Keratinocyte (primary cell): ENCODE data around the gene JAKMIP1. TPM values are rescaled to one million over a fixed set of nuclear protein-coding genes. Genes with fewer than 3 reads are reported as not detected.

Experiments
- DNase-seq: peaks from one replicate; pipeline ENCODE4 v3.0.0-alpha.2; 2011; ENCODE audit warnings: low read depth, missing footprints, low spot score
- FAIRE-seq: peaks from 2 replicates; lab custom pipeline; 2011; peaks lifted over from hg19 to GRCh38; lab: Jason Lieb, UNC
- H2AFZ ChIP-seq: 2 replicates; pipeline ENCODE4 v1.6.0; 2012; ENCODE audit warnings: low read length, control low read depth, inconsistent platforms; ENCODE audit not compliant: control insufficient read depth
- H3K27ac ChIP-seq: 2 replicates; pipeline ENCODE4 v1.5.1; 2011; ENCODE audit warnings: low read length; ENCODE audit not compliant: control insufficient read depth, insufficient read depth
- H3K27me3 ChIP-seq: 3 replicates; pipeline ENCODE4 v1.6.0; 2011; ENCODE audit warnings: low read length; ENCODE audit not compliant: control insufficient read depth, insufficient read depth; ENCODE audit errors: extremely low read depth
- H3K36me3 ChIP-seq, 2 experiments: 2 replicates in 1 of 2; 3 replicates in 1 of 2; pipeline ENCODE4 v1.5.1; 2011; ENCODE audit warnings: low read length in 2 of 2, mild to moderate bottlenecking in 1 of 2; ENCODE audit not compliant: control insufficient read depth in 2 of 2, insufficient read depth in 2 of 2; ENCODE audit errors: extremely low read depth in 1 of 2
- H3K4me1 ChIP-seq: 3 replicates; pipeline ENCODE4 v1.5.1; 2011; ENCODE audit warnings: low read length; ENCODE audit not compliant: control insufficient read depth, insufficient read depth; ENCODE audit errors: extremely low read depth
- H3K4me2 ChIP-seq: 3 replicates; pipeline ENCODE4 v1.6.0; 2011; ENCODE audit warnings: low read depth, low read length; ENCODE audit not compliant: control insufficient read depth, insufficient read depth; ENCODE audit errors: extremely low read depth
- H3K4me3 ChIP-seq, 3 experiments: fragments of 200-600 bp in 1 of 3; sonication (generic) in 1 of 3; 2 replicates in 2 of 3; 3 replicates in 1 of 3; pipeline ENCODE4 v1.5.1; 2011 to 2016; ENCODE audit warnings: low read length in 3 of 3, mild to moderate bottlenecking in 3 of 3, control low read depth in 2 of 3, inconsistent platforms in 1 of 3, low read depth in 1 of 3, mixed read lengths in 1 of 3, mixed run types in 1 of 3, moderate library complexity in 1 of 3; ENCODE audit not compliant: control insufficient read depth in 2 of 3, insufficient read depth in 2 of 3; ENCODE audit errors: extremely low read depth in 1 of 3
- H3K79me2 ChIP-seq: 2 replicates; pipeline ENCODE4 v1.6.0; 2012; ENCODE audit warnings: low read length; ENCODE audit not compliant: control insufficient read depth, insufficient read depth
- H3K9ac ChIP-seq: 3 replicates; pipeline ENCODE4 v1.6.0; 2011; ENCODE audit warnings: low read length; ENCODE audit not compliant: control insufficient read depth, insufficient read depth; ENCODE audit errors: extremely low read depth
- H3K9me1 ChIP-seq: 3 replicates; pipeline ENCODE4 v1.6.0; 2011; ENCODE audit warnings: low read length; ENCODE audit not compliant: control insufficient read depth, insufficient read depth; ENCODE audit errors: extremely low read depth
- H3K9me3 ChIP-seq: 2 replicates; pipeline ENCODE4 v1.5.1; 2012; ENCODE audit warnings: low read depth, low read length; ENCODE audit not compliant: control insufficient read depth
- H4K20me1 ChIP-seq: 3 replicates; pipeline ENCODE4 v1.6.0; 2011; ENCODE audit warnings: low read length; ENCODE audit not compliant: control insufficient read depth, insufficient read depth; ENCODE audit errors: extremely low read depth
- CTCF ChIP-seq, 3 experiments: IDR thresholded peaks in 1 of 3; conservative IDR thresholded peaks in 1 of 3; optimal IDR thresholded peaks in 1 of 3; 2 replicates in 2 of 3; 3 replicates in 1 of 3; pipeline versions ENCODE3 to v1.5.1; 2011; ENCODE audit warnings: low read length in 3 of 3, mild to moderate bottlenecking in 3 of 3, moderate library complexity in 2 of 3, control low read depth in 1 of 3, inconsistent platforms in 1 of 3; ENCODE audit not compliant: insufficient read depth in 2 of 3; ENCODE audit errors: extremely low read depth in 1 of 3
- EZH2 ChIP-seq: IDR thresholded peaks from one replicate; pipeline ENCODE4 v1.6.1; 2012; ENCODE audit warnings: inconsistent platforms, mild to moderate bottlenecking, low read length, moderate library complexity
- dilution Hi-C: fragments of 300-500 bp; cut with MboI; formaldehyde crosslinking; loops from one replicate; pipeline ENCODE4 v1.7.0; 2020; ENCODE audit warnings: low sequenced_read_pairs; ENCODE audit not compliant: extremely low pct_ligation_motif_present
- polyA plus RNA-seq, 5 experiments: library from polyadenylated mRNA; depleted of rRNA in 3 of 5; stranded (reverse) in 3 of 5; stranded (forward) in 1 of 5; unstranded in 1 of 5; fragments of >200 nt; gene quantifications; 1 replicate in 1 of 5; 2 replicates in 3 of 5; 3 replicates in 1 of 5; pipeline versions ENCODE4 v1.2.1 to v1.2.3, GENCODE V29; 2011 to 2012; ENCODE audit warnings: missing spikeins in 2 of 5, low read depth in 1 of 5, low replicate concordance in 1 of 5

The JAKMIP1 gene
- polyA plus RNA-seq, 1 donor (not counting 4 experiments of a cell fraction or from before 2014, with no cell fraction given): not detected

- no peak overlapping the region for H3K4me3 ChIP-seq
- dilution Hi-C loops: no loop called here
- TF ChIP-seq CTCF (optimal IDR thresholded peaks at IDR 0.05 in 1 of 3, IDR thresholded peaks at IDR 0.05 in 1 of 3, conservative IDR thresholded peaks at IDR 0.05 in 1 of 3; ENCODE audit: extremely low read depth in 1 of 3, insufficient read depth in 2 of 3, low read length in 3 of 3) (no peak), EZH2 (no peak)
- H2AFZ ChIP-seq: no peak overlapping the region
- H3K79me2 ChIP-seq: no peaks in the 10 kb centered on the region
- no peaks in the 10 kb centered on the region for H4K20me1 ChIP-seq
- no peaks in the 10 kb centered on the region for H3K36me3 ChIP-seq
- no peaks in the 10 kb centered on the region for H3K4me1 ChIP-seq
- no peak overlapping the region for H3K4me2 ChIP-seq
- H3K9me3 ChIP-seq: no peaks in the 10 kb centered on the region
- H3K27me3 ChIP-seq: peaks cover 20% of the 10 kb centered on the region
- FAIRE-seq: no peak
- H3K27ac ChIP-seq: no peak overlapping the region
- H3K9me1 ChIP-seq: no peaks in the 10 kb centered on the region
- no peak for DNase-seq
- H3K9ac ChIP-seq: no peak overlapping the region
Observed at GRCh38 chr4:6224735-6225134, 24.4 kb upstream of the JAKMIP1 start.

- no peaks in the 10 kb centered on the region for H3K36me3 ChIP-seq
- H3K9ac ChIP-seq: no peak overlapping the region
- DNase-seq: no peak
- no peaks in the 10 kb centered on the region for H3K9me3 ChIP-seq
- no peak overlapping the region for H3K27ac ChIP-seq
- no peaks in the 10 kb centered on the region for H3K9me1 ChIP-seq
- dilution Hi-C loops: no loop called here
- TF ChIP-seq CTCF (optimal IDR thresholded peaks at IDR 0.05 in 1 of 3, IDR thresholded peaks at IDR 0.05 in 1 of 3, conservative IDR thresholded peaks at IDR 0.05 in 1 of 3; ENCODE audit: extremely low read depth in 1 of 3, insufficient read depth in 2 of 3, low read length in 3 of 3): no peak
- TF ChIP-seq EZH2: no peak
- no peaks in the 10 kb centered on the region for H4K20me1 ChIP-seq
- H2AFZ ChIP-seq: no peak overlapping the region
- H3K4me3 ChIP-seq: no peak overlapping the region
- H3K4me1 ChIP-seq: no peaks in the 10 kb centered on the region
- H3K79me2 ChIP-seq: no peaks in the 10 kb centered on the region
- no peak for FAIRE-seq
- no peak overlapping the region for H3K4me2 ChIP-seq
- H3K27me3 ChIP-seq: peaks cover 20% of the 10 kb centered on the region
Observed at GRCh38 chr4:6222761-6223292, 22.5 kb upstream of the JAKMIP1 start.
